ENCODE data around the gene PAFAH1B1.
"Not testable (repeated sequence)": the region's sequence is repeated elsewhere in the genome, so short reads cannot be mapped to it uniquely, and the experiment has no call there.

The PAFAH1B1 gene

DNA sequence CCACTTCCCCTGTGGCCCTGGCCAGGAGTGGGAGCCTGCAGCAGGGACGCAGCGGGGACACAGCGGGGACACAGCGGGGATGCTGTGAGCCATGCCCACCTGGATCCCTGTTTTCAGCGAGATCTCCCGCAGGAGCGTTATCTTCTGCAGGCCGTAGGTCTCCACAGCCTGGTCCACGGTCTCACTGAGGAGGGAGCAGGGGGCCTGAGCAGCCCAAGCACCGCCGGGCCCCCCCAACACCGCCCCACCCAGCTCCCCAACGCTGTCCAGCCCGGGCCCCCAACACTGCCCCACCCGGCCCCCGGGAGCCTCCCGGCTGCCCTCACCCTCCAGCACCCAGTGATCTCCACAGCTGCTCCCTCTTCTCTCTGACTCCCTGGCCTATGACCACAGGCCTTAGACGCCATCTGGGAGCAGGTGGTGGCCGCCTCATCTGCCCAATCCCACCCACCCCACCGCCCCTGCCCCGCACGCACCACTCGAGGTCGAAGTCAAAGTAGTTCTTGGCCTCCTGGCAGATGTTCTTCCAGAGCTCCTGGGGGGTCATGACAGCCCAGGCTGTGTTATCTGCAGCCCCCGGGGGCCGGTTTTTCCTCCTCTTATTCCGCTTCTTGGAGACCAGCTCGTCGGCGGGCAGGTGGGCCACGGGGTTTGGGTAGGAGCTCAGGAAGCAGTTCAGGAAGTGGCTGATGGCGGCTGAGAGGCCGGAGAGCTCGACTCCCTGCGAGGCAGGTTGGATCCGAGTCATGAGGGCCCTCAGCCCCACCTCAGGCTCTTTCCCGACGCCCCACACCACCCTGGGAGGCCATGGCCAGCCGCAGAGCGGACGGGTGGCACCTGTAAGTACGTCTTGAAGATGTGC, 101.2 kb downstream of the PAFAH1B1 start:
- TF ChIP-seq, protein P1, sequence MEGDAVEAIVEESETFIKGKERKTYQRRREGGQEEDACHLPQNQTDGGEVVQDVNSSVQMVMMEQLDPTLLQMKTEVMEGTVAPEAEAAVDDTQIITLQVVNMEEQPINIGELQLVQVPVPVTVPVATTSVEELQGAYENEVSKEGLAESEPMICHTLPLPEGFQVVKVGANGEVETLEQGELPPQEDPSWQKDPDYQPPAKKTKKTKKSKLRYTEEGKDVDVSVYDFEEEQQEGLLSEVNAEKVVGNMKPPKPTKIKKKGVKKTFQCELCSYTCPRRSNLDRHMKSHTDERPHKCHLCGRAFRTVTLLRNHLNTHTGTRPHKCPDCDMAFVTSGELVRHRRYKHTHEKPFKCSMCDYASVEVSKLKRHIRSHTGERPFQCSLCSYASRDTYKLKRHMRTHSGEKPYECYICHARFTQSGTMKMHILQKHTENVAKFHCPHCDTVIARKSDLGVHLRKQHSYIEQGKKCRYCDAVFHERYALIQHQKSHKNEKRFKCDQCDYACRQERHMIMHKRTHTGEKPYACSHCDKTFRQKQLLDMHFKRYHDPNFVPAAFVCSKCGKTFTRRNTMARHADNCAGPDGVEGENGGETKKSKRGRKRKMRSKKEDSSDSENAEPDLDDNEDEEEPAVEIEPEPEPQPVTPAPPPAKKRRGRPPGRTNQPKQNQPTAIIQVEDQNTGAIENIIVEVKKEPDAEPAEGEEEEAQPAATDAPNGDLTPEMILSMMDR (IDR thresholded peaks at IDR 0.05; ENCODE audit: low read depth, low read length) = no peak
- no peak for DNase-seq (ENCODE audit: extremely low read depth, low read depth)

DNA sequence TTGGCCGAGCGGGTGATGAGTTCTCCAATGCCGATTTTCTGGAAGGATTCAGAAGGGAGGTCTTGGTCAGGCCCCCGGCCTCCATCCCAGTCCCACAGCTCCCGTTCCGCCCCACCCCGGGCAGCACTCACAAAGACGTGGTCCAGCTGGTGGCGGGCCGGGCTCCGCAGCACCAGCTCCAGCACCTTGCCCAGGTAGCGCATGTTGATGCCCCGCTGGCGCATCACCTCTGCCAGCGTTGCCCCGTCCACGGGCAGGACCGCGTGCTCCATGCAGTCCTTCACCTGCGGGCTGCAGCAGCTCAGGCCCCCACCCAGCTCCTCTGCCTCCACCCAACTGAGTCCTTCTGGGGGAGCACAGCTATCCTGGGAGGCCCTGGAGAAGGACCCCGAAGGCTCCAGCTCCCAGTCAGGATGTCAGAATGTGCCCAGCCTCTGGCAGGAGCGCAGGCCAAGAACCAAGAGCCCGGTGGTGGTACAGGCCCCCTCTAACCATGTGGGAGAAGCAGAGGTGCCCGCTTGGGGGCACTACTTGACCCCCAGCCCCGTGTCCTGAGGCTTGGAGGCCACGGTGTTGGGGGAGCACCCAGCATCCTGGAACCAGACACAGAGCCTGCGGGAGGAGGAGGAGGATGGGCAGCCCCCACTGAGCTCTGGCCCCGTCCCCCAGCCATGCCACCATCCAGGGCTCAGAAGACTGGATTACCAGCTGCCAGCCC, 101.9 kb downstream of the PAFAH1B1 start:
- DNase-seq (ENCODE audit: extremely low read depth, low read depth) = no peak
- TF ChIP-seq, protein P1 (IDR thresholded peaks at IDR 0.05; ENCODE audit: low read depth, low read length) = no peak

DNA sequence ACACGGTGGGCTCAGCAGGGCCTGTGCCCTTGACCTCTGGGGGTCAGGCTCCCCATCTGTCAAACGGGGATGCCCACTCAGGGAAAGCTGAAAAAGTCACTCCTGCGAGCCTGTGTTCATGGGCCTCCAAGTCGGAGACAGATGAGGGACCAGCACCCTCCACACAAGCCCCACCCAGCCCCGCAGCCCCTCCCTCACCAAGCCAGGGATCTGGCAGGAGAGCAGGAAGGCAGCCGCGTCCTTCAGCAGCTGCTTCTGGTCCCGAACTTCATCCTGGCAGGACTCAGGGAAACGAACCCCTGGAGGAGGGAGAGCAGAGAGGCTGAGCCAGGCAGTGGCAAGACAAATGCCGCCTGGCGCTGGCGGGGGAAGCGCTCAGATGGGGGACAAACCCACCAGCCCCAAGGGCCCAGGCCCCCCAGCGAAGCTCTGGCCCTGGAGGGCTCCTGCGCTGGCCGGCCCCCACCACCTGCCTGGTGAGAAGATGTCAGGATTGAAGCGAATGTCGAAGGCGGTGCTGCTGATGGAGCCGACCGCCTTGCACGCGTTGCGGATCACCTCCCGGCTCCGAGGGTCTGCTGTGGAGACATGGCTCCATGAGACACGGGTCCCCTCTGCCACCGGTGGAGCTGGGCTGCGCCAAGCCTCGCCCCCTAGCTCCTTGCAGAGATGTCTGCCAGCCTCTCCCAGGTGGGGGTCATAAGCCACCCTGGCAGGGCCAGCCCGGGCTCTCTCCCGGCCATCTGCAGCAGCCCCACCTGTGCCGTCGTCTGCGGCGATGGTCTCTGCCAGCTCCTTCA, 102.7 kb downstream of the PAFAH1B1 start:
- DNase-seq (ENCODE audit: extremely low read depth, low read depth) = no peak
- TF ChIP-seq, protein P1 (IDR thresholded peaks at IDR 0.05; ENCODE audit: low read depth, low read length) = no peak

DNA sequence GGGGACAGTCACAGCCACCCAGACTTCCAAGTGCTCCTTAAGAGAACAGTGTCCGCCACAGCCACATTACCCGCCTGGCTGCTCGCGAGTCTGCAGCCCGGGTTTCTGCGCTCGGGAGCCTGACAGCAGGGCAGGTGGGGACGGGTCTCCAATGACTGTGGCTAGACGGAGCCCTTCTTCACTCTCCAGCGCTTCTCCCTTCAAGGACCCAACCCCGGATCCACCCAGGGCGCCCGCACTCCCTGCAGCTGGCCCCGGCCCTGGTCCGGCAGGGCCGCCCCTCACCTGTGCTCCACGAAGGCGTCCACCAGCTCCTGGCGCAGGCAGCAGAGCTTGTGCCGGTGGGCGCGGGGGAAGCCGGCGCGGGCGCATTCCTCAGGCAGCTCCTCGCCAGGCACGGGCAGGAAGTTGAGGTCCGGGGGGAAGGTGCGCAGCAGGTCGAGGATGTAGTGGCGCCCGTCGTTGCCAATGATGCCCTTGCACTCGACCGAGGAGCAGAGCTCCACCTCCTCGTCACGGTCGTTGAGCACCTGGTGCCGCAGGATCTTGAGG, 104.2 kb downstream of the PAFAH1B1 start:
- TF ChIP-seq, protein P1 (IDR thresholded peaks at IDR 0.05; ENCODE audit: low read depth, low read length) = no peak
- no peak for DNase-seq (ENCODE audit: extremely low read depth, low read depth)

DNA sequence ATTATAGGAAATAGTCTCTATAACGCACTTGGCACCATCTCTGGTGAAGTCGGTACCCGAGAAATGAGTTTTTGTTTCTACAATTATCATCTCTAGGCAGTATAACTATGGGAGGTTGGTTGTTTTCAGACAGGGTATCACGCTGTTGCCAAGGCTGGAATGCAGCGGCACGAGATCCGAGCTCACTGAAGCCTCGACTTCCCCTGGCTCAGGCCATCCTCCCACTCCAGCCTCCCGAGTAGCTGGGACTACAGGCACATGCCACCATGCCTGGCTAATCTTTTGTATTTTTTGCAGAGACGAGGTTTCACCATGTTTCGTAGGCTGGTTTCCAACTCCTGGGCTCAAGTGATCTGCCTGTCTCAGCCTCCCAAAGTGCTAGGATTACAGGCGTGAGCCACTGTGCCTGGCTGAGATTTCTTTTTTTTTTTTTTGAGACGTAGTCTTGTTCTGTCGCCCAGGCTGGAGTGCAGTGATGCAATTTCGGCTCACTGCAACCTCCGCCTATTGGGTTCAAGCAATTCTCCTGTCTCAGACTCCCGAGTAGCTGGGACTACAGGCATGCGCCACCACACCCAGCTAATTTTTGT, 105.9 kb downstream of the PAFAH1B1 start:
- DNase-seq (ENCODE audit: extremely low read depth, low read depth) = not testable (repeated sequence)

DNA sequence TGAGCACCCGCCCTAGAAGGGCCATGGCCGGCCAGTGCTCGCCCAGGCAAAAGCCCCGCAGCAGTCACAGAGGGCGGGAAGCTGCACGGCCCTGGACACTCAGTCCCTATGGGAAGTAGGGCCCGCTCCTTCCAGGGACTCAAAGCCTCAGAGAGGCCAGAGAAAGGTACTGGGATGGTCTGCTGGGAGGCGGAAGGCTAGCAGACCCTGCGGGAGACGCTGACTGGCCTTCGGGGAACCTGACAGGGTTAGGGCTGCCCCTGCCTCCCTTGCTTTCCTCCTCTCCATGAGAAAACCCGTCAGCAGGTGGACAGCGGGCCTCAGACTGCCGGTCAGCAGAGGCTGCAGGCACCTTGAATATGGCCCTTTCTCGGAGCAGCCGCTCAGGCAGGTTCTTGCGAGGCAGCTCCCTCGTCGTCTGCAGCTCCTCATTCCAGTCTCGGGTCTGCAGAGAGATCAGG, 106.6 kb downstream of the PAFAH1B1 start:
- TF ChIP-seq, protein P1 (IDR thresholded peaks at IDR 0.05; ENCODE audit: low read depth, low read length) = no peak
- no peak for DNase-seq (ENCODE audit: extremely low read depth, low read depth)
